ENCODE data around the gene ELP5.
"Not testable (repeated sequence)": the region's sequence is repeated elsewhere in the genome, so short reads cannot be mapped to it uniquely, and the experiment has no call there.

ELP5 gene

DNA sequence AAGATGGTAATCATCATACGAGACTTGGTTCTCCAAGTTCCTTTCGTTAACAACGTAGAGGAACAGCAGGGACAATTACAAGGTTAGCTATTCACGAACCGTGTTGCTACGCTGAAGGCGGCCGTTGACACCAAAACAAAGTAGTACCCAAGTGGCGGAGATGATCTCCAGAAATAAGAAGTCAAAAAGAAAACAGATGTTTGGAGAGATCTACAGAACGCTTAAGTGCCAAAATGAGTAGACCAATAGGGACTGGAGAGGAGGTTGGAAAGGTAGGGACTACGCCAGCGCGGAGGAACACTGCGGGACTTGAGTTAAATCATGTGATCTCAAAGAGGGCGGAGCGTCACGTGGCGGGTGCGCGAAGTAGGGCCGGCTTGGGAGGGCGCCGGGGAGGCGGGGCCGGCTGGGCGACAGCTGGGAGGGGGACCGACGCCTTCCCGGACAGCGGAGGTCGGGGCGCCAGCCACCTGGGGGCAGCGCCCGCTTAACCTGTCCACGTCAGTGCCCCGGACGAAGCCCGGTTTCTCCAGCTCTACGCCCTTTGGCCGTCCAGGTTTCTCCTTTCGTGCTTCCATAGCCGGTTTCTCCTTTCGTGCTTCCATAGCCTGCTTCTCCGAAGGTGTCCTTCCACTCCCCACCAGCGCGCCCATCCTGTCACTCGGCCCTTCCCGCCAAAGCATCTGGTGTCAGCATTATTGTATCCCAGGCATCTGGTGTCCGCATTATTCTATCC, 9.1 kb upstream of the ELP5 start:
- Histone ChIP-seq H3K4me3 (ENCODE audit: low read length, poor library complexity, severe bottlenecking) (peak overlapping the region; percentile 86), H3K4me1 (ENCODE audit: insufficient read depth, low read length, poor library complexity, severe bottlenecking) (peaks cover 25% of the 10 kb centered on the region), H3K79me2 (ENCODE audit: insufficient read depth, low read length) (peaks cover 56% of the 10 kb centered on the region), H3K27me3 (ENCODE audit: insufficient read depth, low read length, poor library complexity, severe bottlenecking) (peaks cover 5% of the 10 kb centered on the region), H4K20me1 (ENCODE audit: insufficient read depth, low read length, poor library complexity, severe bottlenecking) (peaks cover 12% of the 10 kb centered on the region), H3K9ac (ENCODE audit: low read depth, low read length, poor library complexity, severe bottlenecking) (peak overlapping the region; percentile 86), H3K9me3 (ENCODE audit: insufficient read depth, low read depth, low read length) (no peaks in the 10 kb centered on the region), H3K4me2 (ENCODE audit: low read depth, low read length, poor library complexity, severe bottlenecking) (peak overlapping the region; percentile 75), H2AFZ (ENCODE audit: low read length) (peak overlapping the region; percentile 87), H3K9me2 (replicated peaks; ENCODE audit: low read depth, low read length) (no peaks in the 10 kb centered on the region), H3F3A (ENCODE audit: low read depth) (0 out of 2 replicates have a peak, but pooled peaks cover 3% of the 10 kb centered on the region), H3K36me3 (ENCODE audit: insufficient read depth, low read length) (peaks cover 23% of the 10 kb centered on the region; the same call in 1 of the 2 replicates)
- TF ChIP-seq EZH2phosphoT487 (IDR thresholded peaks at IDR 0.05; ENCODE audit: borderline replicate concordance), result no peak
- TF ChIP-seq, protein P1, sequence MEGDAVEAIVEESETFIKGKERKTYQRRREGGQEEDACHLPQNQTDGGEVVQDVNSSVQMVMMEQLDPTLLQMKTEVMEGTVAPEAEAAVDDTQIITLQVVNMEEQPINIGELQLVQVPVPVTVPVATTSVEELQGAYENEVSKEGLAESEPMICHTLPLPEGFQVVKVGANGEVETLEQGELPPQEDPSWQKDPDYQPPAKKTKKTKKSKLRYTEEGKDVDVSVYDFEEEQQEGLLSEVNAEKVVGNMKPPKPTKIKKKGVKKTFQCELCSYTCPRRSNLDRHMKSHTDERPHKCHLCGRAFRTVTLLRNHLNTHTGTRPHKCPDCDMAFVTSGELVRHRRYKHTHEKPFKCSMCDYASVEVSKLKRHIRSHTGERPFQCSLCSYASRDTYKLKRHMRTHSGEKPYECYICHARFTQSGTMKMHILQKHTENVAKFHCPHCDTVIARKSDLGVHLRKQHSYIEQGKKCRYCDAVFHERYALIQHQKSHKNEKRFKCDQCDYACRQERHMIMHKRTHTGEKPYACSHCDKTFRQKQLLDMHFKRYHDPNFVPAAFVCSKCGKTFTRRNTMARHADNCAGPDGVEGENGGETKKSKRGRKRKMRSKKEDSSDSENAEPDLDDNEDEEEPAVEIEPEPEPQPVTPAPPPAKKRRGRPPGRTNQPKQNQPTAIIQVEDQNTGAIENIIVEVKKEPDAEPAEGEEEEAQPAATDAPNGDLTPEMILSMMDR (conservative IDR thresholded peaks at IDR 0.05; ENCODE audit: low read length), result no peak; the same call in 1 of the 2 replicates

- Histone ChIP-seq H3K9ac (ENCODE audit: low read depth, low read length, poor library complexity, severe bottlenecking) (no peak overlapping the region), H3K27me3 (ENCODE audit: insufficient read depth, low read length, poor library complexity, severe bottlenecking) (peaks cover 5% of the 10 kb centered on the region), H3K36me3 (ENCODE audit: insufficient read depth, low read length) (peaks cover 23% of the 10 kb centered on the region; the same call in 1 of the 2 replicates), H3K9me3 (ENCODE audit: insufficient read depth, low read depth, low read length) (no peaks in the 10 kb centered on the region), H3F3A (ENCODE audit: low read depth) (0 out of 2 replicates have a peak, but pooled peaks cover 3% of the 10 kb centered on the region), H3K79me2 (ENCODE audit: insufficient read depth, low read length) (peaks cover 59% of the 10 kb centered on the region), H3K9me2 (replicated peaks; ENCODE audit: low read depth, low read length) (no peaks in the 10 kb centered on the region), H2AFZ (ENCODE audit: low read length) (no peak overlapping the region), H4K20me1 (ENCODE audit: insufficient read depth, low read length, poor library complexity, severe bottlenecking) (peaks cover 12% of the 10 kb centered on the region), H3K4me3 (ENCODE audit: low read length, poor library complexity, severe bottlenecking) (peak overlapping the region; percentile 86), H3K4me2 (ENCODE audit: low read depth, low read length, poor library complexity, severe bottlenecking) (peak overlapping the region; percentile 75), H3K4me1 (ENCODE audit: insufficient read depth, low read length, poor library complexity, severe bottlenecking) (peaks cover 25% of the 10 kb centered on the region)
- no peak for TF ChIP-seq EZH2phosphoT487 (IDR thresholded peaks at IDR 0.05; ENCODE audit: borderline replicate concordance)
- TF ChIP-seq, protein P1 (conservative IDR thresholded peaks at IDR 0.05; ENCODE audit: low read length), result no peak
Measured at GRCh38 chr17:7243453-7243729, 8.6 kb upstream of the ELP5 start.

GRCh38 chr17:7243838-7244237, 8.2 kb upstream of the ELP5 start:
- peaks cover 16% of the 10 kb centered on the region for H4K20me1 ChIP-seq (ENCODE audit: insufficient read depth, low read length, poor library complexity, severe bottlenecking)
- H2AFZ ChIP-seq (ENCODE audit: low read length); H3K9me2 ChIP-seq (replicated peaks; ENCODE audit: low read depth, low read length); H3F3A ChIP-seq (ENCODE audit: low read depth); H3K4me3 ChIP-seq (ENCODE audit: low read length, poor library complexity, severe bottlenecking); H3K9ac ChIP-seq (ENCODE audit: low read depth, low read length, poor library complexity, severe bottlenecking); H3K9me3 ChIP-seq (ENCODE audit: insufficient read depth, low read depth, low read length); H3K27me3 ChIP-seq (ENCODE audit: insufficient read depth, low read length, poor library complexity, severe bottlenecking); H3K4me2 ChIP-seq (ENCODE audit: low read depth, low read length, poor library complexity, severe bottlenecking): not testable (repeated sequence)
- H3K4me1 ChIP-seq (ENCODE audit: insufficient read depth, low read length, poor library complexity, severe bottlenecking), result peaks cover 29% of the 10 kb centered on the region
- H3K79me2 ChIP-seq (ENCODE audit: insufficient read depth, low read length), result peaks cover 60% of the 10 kb centered on the region
- H3K36me3 ChIP-seq (ENCODE audit: insufficient read depth, low read length), result peaks cover 23% of the 10 kb centered on the region; the same call in 1 of the 2 replicates

DNA sequence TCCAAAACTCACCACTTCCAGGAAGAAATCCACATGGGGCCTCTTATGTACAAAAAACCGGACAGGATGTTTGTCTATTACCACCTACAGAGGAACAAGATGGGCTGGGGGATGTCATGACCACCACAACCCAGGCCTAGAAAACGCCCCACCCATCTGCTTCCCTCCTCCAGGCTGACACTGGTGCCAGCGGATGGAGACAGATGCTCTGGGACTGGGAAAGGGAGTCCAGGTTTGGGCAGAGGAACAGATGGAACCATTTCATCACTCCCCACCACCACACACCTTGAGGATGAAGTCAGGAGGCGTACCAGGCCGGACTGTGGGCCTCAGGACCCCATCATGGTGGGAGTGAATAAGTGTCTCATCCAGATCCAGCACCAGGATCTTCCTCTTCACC, 5.2 kb upstream of the ELP5 start:
- H4K20me1 ChIP-seq (ENCODE audit: insufficient read depth, low read length, poor library complexity, severe bottlenecking), result peaks cover 38% of the 10 kb centered on the region
- TF ChIP-seq, protein P1 (conservative IDR thresholded peaks at IDR 0.05; ENCODE audit: low read length), result no peak
- TF ChIP-seq EZH2phosphoT487 (IDR thresholded peaks at IDR 0.05; ENCODE audit: borderline replicate concordance), result no peak
- H3K36me3 ChIP-seq (ENCODE audit: insufficient read depth, low read length), result peaks cover 23% of the 10 kb centered on the region; the same call in 1 of the 2 replicates
- no peak overlapping the region for H3K9ac ChIP-seq (ENCODE audit: low read depth, low read length, poor library complexity, severe bottlenecking)
- 0 out of 2 replicates have a peak, but pooled peaks cover 3% of the 10 kb centered on the region for H3F3A ChIP-seq (ENCODE audit: low read depth)
- no peak overlapping the region for H3K4me3 ChIP-seq (ENCODE audit: low read length, poor library complexity, severe bottlenecking)
- no peak overlapping the region for H3K4me2 ChIP-seq (ENCODE audit: low read depth, low read length, poor library complexity, severe bottlenecking)
- no peaks in the 10 kb centered on the region for H3K9me2 ChIP-seq (replicated peaks; ENCODE audit: low read depth, low read length)
- H3K27me3 ChIP-seq (ENCODE audit: insufficient read depth, low read length, poor library complexity, severe bottlenecking), result no peaks in the 10 kb centered on the region
- peaks cover 32% of the 10 kb centered on the region for H3K4me1 ChIP-seq (ENCODE audit: insufficient read depth, low read length, poor library complexity, severe bottlenecking)
- no peaks in the 10 kb centered on the region for H3K9me3 ChIP-seq (ENCODE audit: insufficient read depth, low read depth, low read length)
- H3K79me2 ChIP-seq (ENCODE audit: insufficient read depth, low read length), result peaks cover 61% of the 10 kb centered on the region
- no peak overlapping the region for H2AFZ ChIP-seq (ENCODE audit: low read length)

Data from Loucy (cell line).